HG02588 (cell line): Measurements from ENCODE around the gene FGFRL1.
"Not testable (repeated sequence)": the region's sequence is repeated elsewhere in the genome, so short reads cannot be mapped to it uniquely, and the experiment has no call there.

Source experiments
- ATAC-seq: cut with Tn5 transposase; IDR thresholded peaks from one replicate; pipeline ENCODE4 v1.9.1; 2021; ENCODE audit warnings: mild to moderate bottlenecking, moderate library complexity; ENCODE audit not compliant: unreplicated experiment

FGFRL1 gene

GRCh38 chr4:1036976-1037810 lies 25.8 kb downstream of the FGFRL1 start:
- no peak for ATAC-seq

GRCh38 chr4:1038948-1039492 lies 27.6 kb downstream of the FGFRL1 start:
- no peak for ATAC-seq

- no peak for ATAC-seq
Measured at GRCh38 chr4:1039493-1040343, 28.3 kb downstream of the FGFRL1 start.

GRCh38 chr4:1040344-1041146 lies 29.1 kb downstream of the FGFRL1 start:
- ATAC-seq: no peak

GRCh38 chr4:1041147-1041935 lies 29.9 kb downstream of the FGFRL1 start:
- no peak for ATAC-seq

GRCh38 chr4:1041936-1042330 lies 30.5 kb downstream of the FGFRL1 start:
- ATAC-seq: no peak

- no peak for ATAC-seq
Measured at GRCh38 chr4:1042352-1043055, 31.1 kb downstream of the FGFRL1 start.

GRCh38 chr4:1043162-1043561 lies 31.7 kb downstream of the FGFRL1 start:
- no peak for ATAC-seq

GRCh38 chr4:1043651-1044468 lies 32.4 kb downstream of the FGFRL1 start:
- ATAC-seq: no peak

GRCh38 chr4:1044469-1045192 lies 33.2 kb downstream of the FGFRL1 start:
- ATAC-seq: no peak

- ATAC-seq: no peak
Measured at GRCh38 chr4:1045193-1045594, 33.8 kb downstream of the FGFRL1 start.

- no peak for ATAC-seq
Measured at GRCh38 chr4:1045595-1046201, 34.3 kb downstream of the FGFRL1 start.

GRCh38 chr4:1046581-1047011 lies 35.2 kb downstream of the FGFRL1 start:
- ATAC-seq: not testable (repeated sequence)

GRCh38 chr4:1047106-1047975 lies 35.9 kb downstream of the FGFRL1 start:
- ATAC-seq: no peak

- ATAC-seq: no peak
Measured at GRCh38 chr4:1047976-1048772, 36.7 kb downstream of the FGFRL1 start.
